Adrenal gland (tissue), 12 donors: ENCODE measurements around the gene PLEKHH1. TPM values are rescaled to one million over a fixed set of nuclear protein-coding genes. Genes with fewer than 3 reads are reported as not detected.

Experiments used
- DNase-seq, 7 donors: peaks; one replicate each; pipeline ENCODE4 v3.0.0-alpha.2; 2019 to 2020
- H3K27ac ChIP-seq, 5 donors: fragments of 200-600 bp; sonication (generic) in 4 of 5; 1 replicate in 3 of 5; 2 replicates in 2 of 5; pipeline versions ENCODE4 v1.5.1 to v1.8.0; 2016 to 2020; ENCODE audit warnings: mild to moderate bottlenecking in 1 of 5
- H3K27me3 ChIP-seq: fragments of 200-600 bp; 2 replicates; pipeline ENCODE4 v1.8.0; 2021
- H3K36me3 ChIP-seq, 2 donors: fragments of 200-600 bp; replicated peaks in 1 of 2; 1 replicate in 1 of 2; 2 replicates in 1 of 2; pipeline versions ENCODE4 v1.5.1 to v1.8.0; 2018 to 2022
- H3K4me1 ChIP-seq, 2 donors: fragments of 200-600 bp; replicated peaks in 1 of 2; 1 replicate in 1 of 2; 2 replicates in 1 of 2; pipeline versions ENCODE4 v1.5.1 to v1.8.0; 2018 to 2021
- H3K4me3 ChIP-seq, 4 donors: fragments of 200-600 bp; sonication (generic) in 3 of 4; one replicate each; pipeline ENCODE4 v1.5.1; 2016 to 2018
- H3K9me3 ChIP-seq, 3 donors: fragments of 200-600 bp; sonication (generic) in 1 of 3; replicated peaks in 1 of 3; 1 replicate in 2 of 3; 2 replicates in 1 of 3; pipeline versions ENCODE4 v1.5.1 to v1.8.0; 2016 to 2021
- CTCF ChIP-seq, 6 experiments: fragments of 450-650 bp in 4 of 6; fragments of 200-600 bp in 2 of 6; sonication (generic) in 1 of 6; IDR thresholded peaks; 1 replicate in 5 of 6; 2 replicates in 1 of 6; pipeline versions ENCODE4 v1.5.1 to v1.8.0; 2016 to 2021; ENCODE audit warnings: antibody characterized with exemption in 6 of 6, mild to moderate bottlenecking in 2 of 6, moderate library complexity in 1 of 6
- POLR2A ChIP-seq, 2 donors: fragments of 450-650 bp; IDR thresholded peaks; one replicate each; pipeline ENCODE4 v1.6.1; 2017; ENCODE audit warnings: antibody characterized with exemption in 2 of 2, mild to moderate bottlenecking in 2 of 2, moderate library complexity in 1 of 2
- WGBS, 4 donors: extraction: QIAGEN DNeasy Blood & Tissue Kit in 2 of 4; methylation state at CpG; one replicate each; pipeline versions ENCODE4 v1.1.5 to v1.1.7; 2013 to 2017; 5-methylcytosine and 5-hydroxymethylcytosine counted together
- intact Hi-C, 2 donors: fragments of 100-400 bp; cut with DNase I; formaldehyde crosslinking; loops; one replicate each; pipeline versions ENCODE4 v1.14.1 to v1.15.0; 2022 to 2023
- polyA plus RNA-seq, 3 donors: library from polyadenylated mRNA; stranded (reverse); fragments of 200-250 nt in 2 of 3; fragments of 350-450 nt in 1 of 3; fragmentation: Illumina TruSeq in 1 of 3; extraction: RNeasy Lipid Tissue Mini Kit (QIAGEN cat#74804) in 1 of 3; gene quantifications; one replicate each; pipeline ENCODE4 v1.2.3, GENCODE V29; 2013 to 2014
- total RNA-seq, 9 donors: library from RNA; depleted of rRNA in 4 of 9; stranded (reverse); fragments of >200 nt in 4 of 9; fragments of 120-200 nt in 1 of 9; fragmentation: NEBNext Ultra II Directional in 1 of 9; extraction: Animal tissue kit (Norgen Biotek cat#: 25700) in 1 of 9; gene quantifications; one replicate each; pipeline versions ENCODE4 v1.1.0 to v1.2.4, GENCODE V29; 2013 to 2023
- donor health status: healthy with polysubstance abuse.
- donor health status: Bipolar disorder and iron deficiency.
- donor health status: DM: yes; HTN: yes; CAD: no.
- donor health status: DM: no; HTN: no; CAD: no.
- donor health status: DM: no; HTN: no; CAD: no.
- donor health status: DM: yes; HTN: yes; CAD: no.

Gene PLEKHH1
- total and polyA plus RNA-seq, 12 donors: 8.3 to 50.4 (median 20.2) TPM

- H3K27ac ChIP-seq: no peak overlapping the region
- no peak overlapping the region for H3K4me3 ChIP-seq
- 79 to 97% (median 90%) methylated on average over 2 to 5 of the region's 5 CpGs for WGBS, 4 donors
- no peaks in the 10 kb centered on the region for H3K27me3 ChIP-seq
- no peaks in the 10 kb centered on the region for H3K36me3 ChIP-seq
- intact Hi-C loops: loop anchor here in 1 of 2 donors (5.0 kb wide), 1 partner anchor 50 kb away; no protein-coding TSS in a partner anchor
- no peak for DNase-seq
- no peaks in the 10 kb centered on the region for H3K9me3 ChIP-seq
- H3K4me1 ChIP-seq: no peaks in the 10 kb centered on the region
- TF ChIP-seq POLR2A (IDR thresholded peaks at IDR 0.05) (no peak), CTCF (IDR thresholded peaks at IDR 0.05) (no peak)
Observed at GRCh38 chr14:67607646-67608045, 74.6 kb downstream of the PLEKHH1 start.

- Histone ChIP-seq H3K9me3 (no peaks in the 10 kb centered on the region), H3K27me3 (no peaks in the 10 kb centered on the region), H3K27ac (no peak overlapping the region), H3K4me3 (no peak overlapping the region), H3K4me1 (no peaks in the 10 kb centered on the region), H3K36me3 (no peaks in the 10 kb centered on the region)
- intact Hi-C loops: loop anchor here in 1 of 2 donors (5.0 to 10.0 kb wide), 2 partner anchors 48 to 85 kb away; partner anchors contain the start of gene RDH11
- no peak for DNase-seq
- TF ChIP-seq POLR2A (IDR thresholded peaks at IDR 0.05) (no peak), CTCF (IDR thresholded peaks at IDR 0.05) (no peak)
- 69 to 82% (median 72%) methylated on average over 10 of the region's 10 CpGs for WGBS, 4 donors
Observed at GRCh38 chr14:67609642-67610310, 76.7 kb downstream of the PLEKHH1 start.

- intact Hi-C loops: loop anchor here in 1 of 2 donors (10.0 kb wide), 1 partner anchor 84 kb away; the partner anchor contains the start of gene RDH11
- DNase-seq: no peak
- 50 to 81% (median 71%) methylated on average over 1 of the region's 1 CpG for WGBS, 4 donors
- Histone ChIP-seq H3K27ac (no peak overlapping the region), H3K27me3 (no peaks in the 10 kb centered on the region), H3K9me3 (no peaks in the 10 kb centered on the region), H3K4me3 (no peak overlapping the region), H3K36me3 (no peaks in the 10 kb centered on the region), H3K4me1 (no peaks in the 10 kb centered on the region)
- no peak for TF ChIP-seq CTCF (IDR thresholded peaks at IDR 0.05)
- TF ChIP-seq POLR2A (IDR thresholded peaks at IDR 0.05): no peak
Observed at GRCh38 chr14:67610491-67610890, 77.4 kb downstream of the PLEKHH1 start.

GRCh38 chr14:67618617-67619063 lies 85.5 kb downstream of the PLEKHH1 start:
- H3K27me3 ChIP-seq: no peaks in the 10 kb centered on the region

More at GRCh38 chr14:67618617-67619063, 85.5 kb downstream of the PLEKHH1 start:
- H3K9me3 ChIP-seq: no peaks in the 10 kb centered on the region
- TF ChIP-seq POLR2A (IDR thresholded peaks at IDR 0.05) (no peak), CTCF (IDR thresholded peaks at IDR 0.05) (peak; percentile 59 to 85 (median 76))
- peak overlapping the region in 3 of 5 donors; percentile 61 to 82 (median 82) for H3K27ac ChIP-seq
- H3K4me1 ChIP-seq: peaks cover 23 to 33% of the 10 kb centered on the region in 2 donors
- peak in 2 of 7 donors; percentile 7 to 26 for DNase-seq
- no peaks in the 10 kb centered on the region for H3K36me3 ChIP-seq
- H3K4me3 ChIP-seq: no peak overlapping the region
- intact Hi-C loops: loop anchor here (5.0 to 10.0 kb wide), 3 partner anchors 54 to 84 kb away; partner anchors contain the start of genes RDH11 (in 1 of the 2), RDH12 (in 1 of the 2) and VTI1B (in 1 of the 2)
